ENCODE measurements around the gene SGIP1. TPM values are rescaled to one million over a fixed set of nuclear protein-coding genes. Genes with fewer than 3 reads are reported as not detected.

SGIP1 gene
- total and polyA plus RNA-seq, 2 donors (not counting 3 experiments of a cell fraction or from before 2014, with no cell fraction given): 30.9 to 68.9 TPM

GRCh38 chr1:66525086-66525485, 8.9 kb upstream of the SGIP1 start:
- dilution Hi-C loops (cut with MboI; ENCODE audit: extremely low pct_ligation_motif_present, low sequenced_read_pairs): loop anchor here (25.0 kb wide), 1 partner anchor 188 kb away; no protein-coding TSS in a partner anchor
- BruUV-seq (replicated peaks): no TSS peak

More at GRCh38 chr1:66525086-66525485, 8.9 kb upstream of the SGIP1 start:
- H3K4me2 ChIP-seq (ENCODE audit: insufficient read depth, low read length): no peak overlapping the region
- no peaks in the 10 kb centered on the region for H3K27me3 ChIP-seq (ENCODE audit: control insufficient read depth in 2 of 2, insufficient read depth in 2 of 2, low read length in 2 of 2)
- ChIA-PET POLR2A (no interaction called here), CTCF (no interaction called here)
- no peaks in the 10 kb centered on the region for H3K9me1 ChIP-seq (replicated peaks; ENCODE audit: control insufficient read depth, extremely low read depth, insufficient read depth, low read length)
- intact Hi-C loops (cut with micrococcal nuclease): no loop called here
- H2AFZ ChIP-seq (ENCODE audit: low read depth, low read length): no peak overlapping the region
- peaks cover 22% of the 10 kb centered on the region for H3K4me1 ChIP-seq (ENCODE audit: control insufficient read depth, extremely low read depth, insufficient read depth, low read length)
- no peak overlapping the region for H3K4me3 ChIP-seq (replicated peaks in 1 of 3; ENCODE audit: insufficient read depth in 1 of 3, low read depth in 1 of 3, low read length in 3 of 3)
- FAIRE-seq (no peak), DNase-seq (ENCODE audit: low read depth, low spot score) (no peak)
- H3K9me3 ChIP-seq (replicated peaks; ENCODE audit: control insufficient read depth, insufficient read depth, low read length): no peaks in the 10 kb centered on the region
- no peak overlapping the region for H3K9ac ChIP-seq (replicated peaks; ENCODE audit: extremely low read depth, insufficient read depth, low read length)
- no peaks in the 10 kb centered on the region for H3K79me2 ChIP-seq (ENCODE audit: control insufficient read depth, insufficient read depth, low read length)
- H3K27ac ChIP-seq (ENCODE audit: insufficient read depth, low read depth, low read length): no peak overlapping the region
- H4K20me1 ChIP-seq (replicated peaks; ENCODE audit: control insufficient read depth, extremely low read depth, insufficient read depth, low read length): no peaks in the 10 kb centered on the region
- TF ChIP-seq MYC (IDR thresholded peaks at IDR 0.05; ENCODE audit: low read depth, low read length): no peak
- TF ChIP-seq POLR2A (IDR thresholded peaks at IDR 0.05; ENCODE audit: low read depth, low read length): no peak
- no peak for TF ChIP-seq POLR2AphosphoS5 (IDR thresholded peaks at IDR 0.05; ENCODE audit: insufficient read depth, low read depth, low read length)
- TF ChIP-seq GATA2 (IDR thresholded peaks at IDR 0.05; ENCODE audit: insufficient read depth, insufficient read length, low read depth, low read length): no peak
- TF ChIP-seq CTCF (IDR thresholded peaks at IDR 0.05; ENCODE audit: extremely low read depth in 1 of 2, insufficient read depth in 1 of 2, low read depth in 1 of 2, low read length in 2 of 2): no peak
- no peak for TF ChIP-seq EZH2 (IDR thresholded peaks at IDR 0.05; ENCODE audit: borderline replicate concordance, low read depth, low read length, severe bottlenecking)
- no peaks in the 10 kb centered on the region for H3K36me3 ChIP-seq (ENCODE audit: control insufficient read depth in 2 of 2, extremely low read depth in 1 of 2, insufficient read depth in 2 of 2, low read length in 2 of 2)
